H1 (cell line): Measurements from ENCODE around the gene PLA1A. TPM values are rescaled to one million over a fixed set of nuclear protein-coding genes. Genes with fewer than 3 reads are reported as not detected.

Experiments used
- CTCF ChIA-PET: fragments of 300-600 bp; sonication (Branson Sonifier 250); formaldehyde crosslinking; loops from one replicate; lab custom pipeline; 2021; ENCODE audit not compliant: partially characterized antibody; lab: Charles Lee
- POLR2A ChIA-PET: fragments of 300-600 bp; sonication (Branson Sonifier 250); formaldehyde crosslinking; loops from one replicate; lab custom pipeline; 2021; ENCODE audit warnings: inconsistent platforms; ENCODE audit not compliant: partially characterized antibody; lab: Charles Lee
- DNase-seq, 2 experiments: peaks; one replicate each; pipeline versions ENCODE4 v3.0.0 to v3.0.0-alpha.2; 2010 to 2022; ENCODE audit warnings: low spot score in 2 of 2, low read depth in 1 of 2, mixed read lengths in 1 of 2
- FAIRE-seq: peaks from 2 replicates; lab custom pipeline; 2011; peaks lifted over from hg19 to GRCh38; lab: Jason Lieb, UNC
- H2AFZ ChIP-seq: 2 replicates; pipeline ENCODE4 v1.8.1; 2012; ENCODE audit warnings: low read length, inconsistent platforms
- H2AK5ac ChIP-seq: 2 replicates; pipeline ENCODE4 v1.6.1; 2013; ENCODE audit warnings: low read depth, low read length
- H2BK120ac ChIP-seq: replicated peaks from 2 replicates; pipeline ENCODE3; 2013; ENCODE audit warnings: low read depth, low read length, inconsistent platforms
- H2BK12ac ChIP-seq: 2 replicates; pipeline ENCODE4 v1.6.1; 2013; ENCODE audit warnings: low read depth, low read length
- H2BK15ac ChIP-seq: 2 replicates; pipeline ENCODE4 v1.6.1; 2013; ENCODE audit warnings: low read length
- H2BK20ac ChIP-seq: 2 replicates; pipeline ENCODE4 v1.6.1; 2013; ENCODE audit warnings: low read length
- H2BK5ac ChIP-seq: 2 replicates; pipeline ENCODE4 v1.6.1; 2013; ENCODE audit warnings: low read depth, low read length
- H3K14ac ChIP-seq: 2 replicates; pipeline ENCODE4 v1.6.1; 2013; ENCODE audit warnings: inconsistent platforms; ENCODE audit not compliant: insufficient read length
- H3K18ac ChIP-seq: 2 replicates; pipeline ENCODE4 v1.6.1; 2013; ENCODE audit warnings: low read length; ENCODE audit errors: extremely low read depth
- H3K23ac ChIP-seq: 2 replicates; pipeline ENCODE4 v1.6.1; 2013; ENCODE audit warnings: inconsistent platforms; ENCODE audit not compliant: insufficient read length
- H3K23me2 ChIP-seq: 2 replicates; pipeline ENCODE4 v1.6.1; 2013; ENCODE audit warnings: low read depth, low read length
- H3K27ac ChIP-seq: 2 replicates; pipeline ENCODE4 v1.6.1; 2011; ENCODE audit warnings: low read depth, low read length, inconsistent platforms
- H3K27me3 ChIP-seq, 4 experiments: replicated peaks in 1 of 4; 1 replicate in 1 of 4; 2 replicates in 3 of 4; pipeline versions ENCODE4 v1.6.1 to v1.8.1; 2011 to 2013; ENCODE audit warnings: low read length in 3 of 4, mild to moderate bottlenecking in 3 of 4, inconsistent platforms in 2 of 4, mixed read lengths in 2 of 4, moderate library complexity in 1 of 4; ENCODE audit not compliant: control insufficient read depth in 3 of 4, insufficient read depth in 3 of 4; ENCODE audit errors: extremely low read depth in 1 of 4
- H3K36me3 ChIP-seq, 4 experiments: 2 replicates each; pipeline versions ENCODE4 v1.6.1 to v1.8.1; 2011 to 2013; ENCODE audit warnings: mild to moderate bottlenecking in 4 of 4, low read length in 3 of 4, moderate library complexity in 2 of 4, control low read depth in 1 of 4, inconsistent platforms in 1 of 4; ENCODE audit not compliant: insufficient read depth in 4 of 4, control insufficient read depth in 2 of 4
- H3K4ac ChIP-seq: replicated peaks from 2 replicates; pipeline ENCODE3; 2013; ENCODE audit warnings: low read length, low read depth, mixed read lengths, inconsistent platforms; ENCODE audit not compliant: insufficient read length
- H3K4me1 ChIP-seq, 4 experiments: replicated peaks in 1 of 4; 1 replicate in 1 of 4; 2 replicates in 3 of 4; pipeline versions ENCODE4 v1.6.1 to v1.8.1; 2011 to 2013; ENCODE audit warnings: low read length in 3 of 4, inconsistent platforms in 2 of 4, mixed read lengths in 1 of 4; ENCODE audit not compliant: insufficient read depth in 4 of 4, control insufficient read depth in 3 of 4
- H3K4me2 ChIP-seq, 2 experiments: 2 replicates each; pipeline versions ENCODE4 v1.6.1 to v1.8.1; 2011 to 2013; ENCODE audit warnings: low read depth in 2 of 2, low read length in 2 of 2, control low read depth in 1 of 2, inconsistent platforms in 1 of 2, mild to moderate bottlenecking in 1 of 2; ENCODE audit not compliant: insufficient read depth in 1 of 2
- H3K4me3 ChIP-seq, 4 experiments: fragments of 200-600, 300-600 bp in 1 of 4; sonication (generic), shearing (Covaris generic), sonication (Bioruptor Twin) in 1 of 4; 2 replicates each; pipeline versions ENCODE4 v1.5.1 to v1.8.1; 2011 to 2016; ENCODE audit warnings: low read length in 4 of 4, low read depth in 3 of 4, control low read depth in 2 of 4, inconsistent platforms in 2 of 4, mild to moderate bottlenecking in 2 of 4, mixed read lengths in 1 of 4, moderate library complexity in 1 of 4; ENCODE audit not compliant: insufficient read depth in 2 of 4; ENCODE audit errors: extremely low read depth in 1 of 4
- H3K56ac ChIP-seq: replicated peaks from 2 replicates; pipeline ENCODE3; 2013; ENCODE audit warnings: low read depth, mild to moderate bottlenecking, mixed read lengths, low read length, inconsistent platforms; ENCODE audit not compliant: insufficient read length
- H3K79me1 ChIP-seq: 2 replicates; pipeline ENCODE4 v1.6.1; 2013; ENCODE audit warnings: low read depth, low read length, control low read depth
- H3K79me2 ChIP-seq, 2 experiments: 2 replicates each; pipeline versions ENCODE4 v1.6.1 to v1.8.1; 2012 to 2013; ENCODE audit warnings: low read length in 2 of 2, mild to moderate bottlenecking in 2 of 2, inconsistent platforms in 1 of 2; ENCODE audit not compliant: insufficient read depth in 2 of 2, control insufficient read depth in 1 of 2
- H3K9ac ChIP-seq, 4 experiments: replicated peaks in 1 of 4; 1 replicate in 1 of 4; 2 replicates in 3 of 4; pipeline versions ENCODE4 v1.6.1 to v1.8.1; 2011 to 2013; ENCODE audit warnings: low read depth in 3 of 4, low read length in 3 of 4, control low read depth in 2 of 4, mild to moderate bottlenecking in 2 of 4, moderate library complexity in 2 of 4, inconsistent platforms in 1 of 4; ENCODE audit errors: extremely low read depth in 1 of 4
- H3K9me3 ChIP-seq, 2 experiments: 2 replicates each; pipeline versions ENCODE4 v1.6.1 to v1.8.1; 2012 to 2013; ENCODE audit warnings: mild to moderate bottlenecking in 2 of 2, moderate library complexity in 2 of 2, control low read depth in 1 of 2, inconsistent platforms in 1 of 2, low read depth in 1 of 2, low read length in 1 of 2, mixed read lengths in 1 of 2; ENCODE audit not compliant: insufficient read depth in 2 of 2
- H4K20me1 ChIP-seq, 2 experiments: replicated peaks in 1 of 2; 2 replicates each; pipeline versions ENCODE3 to v1.8.1; 2011 to 2013; ENCODE audit warnings: inconsistent platforms in 2 of 2, low read length in 2 of 2, mild to moderate bottlenecking in 1 of 2; ENCODE audit not compliant: insufficient read depth in 2 of 2, control insufficient read depth in 1 of 2
- H4K5ac ChIP-seq: 2 replicates; pipeline ENCODE4 v1.6.1; 2013; ENCODE audit warnings: low read length, low read depth, mixed read lengths, inconsistent platforms; ENCODE audit not compliant: insufficient read length
- H4K8ac ChIP-seq: 2 replicates; pipeline ENCODE4 v1.8.0; 2013; ENCODE audit warnings: mild to moderate bottlenecking, moderate library complexity, low read length, inconsistent platforms; ENCODE audit not compliant: insufficient read depth; ENCODE audit errors: extremely low read depth
- H4K91ac ChIP-seq: replicated peaks from 2 replicates; pipeline ENCODE3; 2013; ENCODE audit warnings: low read length, mixed read lengths, inconsistent platforms; ENCODE audit not compliant: insufficient read length
- CBX5 ChIP-seq: fragments of 300-800, 300-1000 bp; sonication (generic); IDR thresholded peaks from 2 replicates; pipeline ENCODE4 v1.7.1; 2016; ENCODE audit warnings: antibody characterized with exemption, low read length, low read depth
- CTBP2 ChIP-seq: IDR thresholded peaks from 2 replicates; pipeline ENCODE4 v1.7.0; 2011; ENCODE audit warnings: borderline replicate concordance, mild to moderate bottlenecking, moderate library complexity, mixed read lengths, low read length; ENCODE audit not compliant: insufficient read depth, insufficient read length
- GTF2F1 ChIP-seq: IDR thresholded peaks from 2 replicates; pipeline ENCODE4 v1.6.1; 2012; ENCODE audit warnings: low read depth, low read length, improper control_type of control experiment, borderline replicate concordance
- HDAC2 ChIP-seq, 2 experiments: fragments of 300-600 bp in 1 of 2; sonication (generic) in 1 of 2; IDR thresholded peaks; 2 replicates each; pipeline ENCODE4 v1.6.1; 2011 to 2012; ENCODE audit warnings: low read depth in 2 of 2, low read length in 2 of 2, mild to moderate bottlenecking in 2 of 2, moderate library complexity in 2 of 2, borderline replicate concordance in 1 of 2, inconsistent platforms in 1 of 2
- SP1 ChIP-seq: IDR thresholded peaks from 2 replicates; pipeline ENCODE4 v1.6.1; 2011; ENCODE audit warnings: low read depth, low read length
- WGBS, 2 experiments: shearing (Covaris generic) in 1 of 2; methylation state at CpG; one replicate each; pipeline versions ENCODE4 v1.1.6 to v1.1.7; 2013 to 2015; ENCODE audit warnings: low lambda C conversion rate in 2 of 2, mixed read lengths in 2 of 2, inconsistent platforms in 1 of 2, low coverage in 1 of 2, missing lambda C conversion rate in 1 of 2; ENCODE audit not compliant: insufficient replicate concordance in 2 of 2, insufficient coverage in 1 of 2, insufficient read length in 1 of 2; ENCODE audit errors: extremely low coverage in 1 of 2, missing lambda C conversion rate in 1 of 2; 5-methylcytosine and 5-hydroxymethylcytosine counted together
- polyA plus RNA-seq, 7 experiments: library from polyadenylated mRNA; depleted of rRNA in 3 of 7; stranded (reverse) in 5 of 7; unstranded in 2 of 7; fragments of >200 nt in 5 of 7; fragments of 200-250 nt in 2 of 7; gene quantifications; 1 replicate in 5 of 7; 2 replicates in 1 of 7; 4 replicates in 1 of 7; pipeline versions ENCODE4 v1.2.1 to v1.2.3, GENCODE V29; 2011 to 2013; ENCODE audit warnings: missing spikeins in 2 of 7, mixed read lengths in 2 of 7
- total RNA-seq: library from RNA; stranded (reverse); fragmentation: NEBNext Ultra II Directional; extraction: Animal tissue kit (Norgen Biotek cat#: 25700); gene quantifications from 2 replicates; pipeline ENCODE4 v1.2.1, GENCODE V29; 2021

PLA1A gene
- total and polyA plus RNA-seq, 2 of the 8 experiments (the other 6 are each of a cell fraction or from before 2014, with no cell fraction given): not detected

DNA sequence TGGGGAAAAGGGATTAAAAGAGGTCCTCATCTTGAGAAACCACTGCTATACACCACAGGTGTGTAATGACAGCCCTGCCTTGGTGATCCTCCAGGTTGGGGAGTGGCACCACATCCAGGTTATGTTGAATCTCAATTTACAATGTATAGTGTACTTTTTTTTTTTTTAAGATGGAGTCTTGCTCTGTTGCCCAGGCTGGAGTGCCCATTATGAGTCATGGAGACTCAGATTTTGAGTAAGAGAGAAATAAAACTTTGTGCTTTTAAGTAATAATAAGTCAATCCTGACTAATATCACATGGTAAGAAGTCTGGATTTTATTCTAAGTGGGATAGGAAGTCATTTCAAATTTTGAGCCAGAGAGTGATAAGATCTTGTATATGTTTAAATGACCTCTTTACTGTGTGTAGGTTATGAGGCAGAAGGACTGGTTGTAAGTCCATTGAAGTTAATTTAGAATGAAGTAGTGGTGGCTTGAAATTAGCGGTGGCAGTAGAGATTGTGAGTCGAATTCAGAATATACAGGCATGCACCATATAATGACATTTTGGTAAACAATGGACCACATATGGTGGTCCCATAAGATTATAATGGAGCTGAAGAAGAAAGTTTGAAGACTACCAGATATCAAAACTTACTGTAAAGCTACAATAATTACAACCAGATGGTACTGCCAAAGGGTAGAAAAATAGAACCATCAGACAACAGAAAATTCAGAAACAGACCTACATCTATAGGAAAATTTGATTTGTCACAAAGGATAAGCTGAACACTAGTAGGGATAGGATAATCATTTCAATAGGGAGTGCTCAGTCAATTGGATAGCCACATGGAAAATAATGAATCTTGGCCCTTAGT is 42.0 kb downstream of the PLA1A start:
- H2BK15ac ChIP-seq: no peak overlapping the region
- CTCF ChIA-PET: no interaction called here
- H3K79me1 ChIP-seq: no peaks in the 10 kb centered on the region
- TF ChIP-seq HDAC2 (IDR thresholded peaks at IDR 0.05; ENCODE audit: borderline replicate concordance in 1 of 2, low read depth in 2 of 2, low read length in 2 of 2): no peak
- no peak for TF ChIP-seq GTF2F1
- no peak for TF ChIP-seq CTBP2
- TF ChIP-seq SP1: no peak
- no peak for TF ChIP-seq CBX5

More for the DNA sequence above, 42.0 kb downstream of the PLA1A start:
- Histone ChIP-seq H3K14ac (no peak overlapping the region), H3K4ac (no peak overlapping the region), H3K23me2 (no peaks in the 10 kb centered on the region), H2BK12ac (no peak overlapping the region), H3K27ac (no peak overlapping the region), H3K9ac (no peak overlapping the region), H2BK20ac (no peak overlapping the region), H3K18ac (no peak overlapping the region), H4K8ac (no peak overlapping the region), H3K4me3 (no peak overlapping the region), H4K91ac (no peak overlapping the region), H3K56ac (no peak overlapping the region), H3K27me3 (no peaks in the 10 kb centered on the region), H3K36me3 (no peaks in the 10 kb centered on the region), H2AK5ac (no peak overlapping the region), H3K79me2 (no peaks in the 10 kb centered on the region), H3K9me3 (no peaks in the 10 kb centered on the region), H4K20me1 (no peaks in the 10 kb centered on the region), H2BK120ac (no peak overlapping the region), H3K23ac (no peak overlapping the region), H2AFZ (no peak overlapping the region), H2BK5ac (no peak overlapping the region), H4K5ac (no peak overlapping the region), H3K4me1 (no peaks in the 10 kb centered on the region), H3K4me2 (no peak overlapping the region)
- FAIRE-seq: no peak
- 84% methylated on average over 2 of the region's 2 CpGs; no CpG with 5 or more reads in 1 of the 2 experiments for WGBS, 2 experiments
- DNase-seq: no peak
- POLR2A ChIA-PET: no interaction called here
